Neutrophil (primary cell): Measurements from ENCODE around the gene PDE9A.

Experiments used
- H3K27ac ChIP-seq: fragments of 200-600 bp; sonication (generic); 2 replicates; pipeline ENCODE4 v1.5.1; 2016; ENCODE audit warnings: mild to moderate bottlenecking, moderate library complexity
- H3K27me3 ChIP-seq: fragments of 200-600 bp; sonication (generic); 2 replicates; pipeline ENCODE4 v1.6.0; 2016; ENCODE audit warnings: mild to moderate bottlenecking
- H3K36me3 ChIP-seq: fragments of 200-600 bp; sonication (generic); 2 replicates; pipeline ENCODE4 v1.5.1; 2017
- H3K4me1 ChIP-seq, 2 experiments: fragments of 200-600 bp in 1 of 2; sonication (generic) in 1 of 2; 1 replicate in 1 of 2; 2 replicates in 1 of 2; pipeline versions ENCODE4 v1.5.1 to v1.6.1; 2013 to 2016; ENCODE audit warnings: low read depth in 1 of 2, low read length in 1 of 2, mild to moderate bottlenecking in 1 of 2, moderate library complexity in 1 of 2; ENCODE audit not compliant: control insufficient read depth in 1 of 2, insufficient read depth in 1 of 2
- H3K4me3 ChIP-seq, 2 experiments: fragments of 200-600 bp in 1 of 2; sonication (generic) in 1 of 2; 1 replicate in 1 of 2; 2 replicates in 1 of 2; pipeline ENCODE4 v1.5.1; 2013 to 2016; ENCODE audit warnings: low read depth in 1 of 2, low read length in 1 of 2, mild to moderate bottlenecking in 1 of 2, moderate library complexity in 1 of 2
- H3K9me3 ChIP-seq: fragments of 200-600 bp; sonication (generic); 2 replicates; pipeline ENCODE4 v1.5.1; 2016
- TF ChIP-seq, protein P1 (sequence below): fragments of 200-600 bp; sonication (generic); IDR thresholded peaks from 2 replicates; pipeline ENCODE4 v1.5.1; 2016; ENCODE audit warnings: antibody characterized with exemption

PDE9A gene

DNA sequence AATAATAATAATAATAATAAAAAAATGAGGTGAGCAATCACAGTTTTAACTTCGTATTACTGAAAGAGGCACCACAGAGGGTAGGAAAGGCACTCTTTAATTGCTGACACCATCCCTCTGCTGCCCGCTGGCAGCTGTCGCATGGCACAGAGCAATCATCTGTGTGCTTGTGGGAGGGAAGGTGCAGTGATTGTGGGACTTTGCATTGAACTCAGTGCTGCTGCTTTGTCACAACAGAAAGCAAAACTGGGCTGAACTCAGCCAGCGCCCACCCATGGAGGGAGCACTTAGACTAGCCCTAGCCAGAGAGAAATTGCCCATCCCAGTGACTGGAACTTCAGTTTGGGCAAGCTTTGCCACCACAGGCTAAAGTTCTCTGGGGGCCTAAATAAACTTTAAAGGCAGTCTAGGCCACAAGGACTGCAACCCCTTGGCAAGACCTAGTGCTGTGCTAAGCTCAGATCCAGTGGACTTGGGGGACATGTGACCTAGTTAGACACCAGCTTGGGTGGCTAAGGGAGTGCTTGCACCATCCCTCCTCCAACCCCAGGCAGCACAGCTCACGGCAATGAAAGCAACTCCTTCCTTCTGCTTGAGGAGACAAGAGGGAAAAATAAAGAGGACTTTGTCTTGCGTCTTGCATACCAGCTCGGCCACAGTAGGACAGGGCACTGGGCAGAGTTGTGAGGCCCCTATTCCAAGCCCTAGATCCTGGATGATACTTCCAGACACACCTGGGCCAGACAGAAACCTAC is 166.6 kb downstream of the PDE9A start:
- no peak overlapping the region for H3K4me3 ChIP-seq
- no peak overlapping the region for H3K27ac ChIP-seq
- no peaks in the 10 kb centered on the region for H3K27me3 ChIP-seq
- H3K9me3 ChIP-seq = no peaks in the 10 kb centered on the region
- TF ChIP-seq, protein P1, sequence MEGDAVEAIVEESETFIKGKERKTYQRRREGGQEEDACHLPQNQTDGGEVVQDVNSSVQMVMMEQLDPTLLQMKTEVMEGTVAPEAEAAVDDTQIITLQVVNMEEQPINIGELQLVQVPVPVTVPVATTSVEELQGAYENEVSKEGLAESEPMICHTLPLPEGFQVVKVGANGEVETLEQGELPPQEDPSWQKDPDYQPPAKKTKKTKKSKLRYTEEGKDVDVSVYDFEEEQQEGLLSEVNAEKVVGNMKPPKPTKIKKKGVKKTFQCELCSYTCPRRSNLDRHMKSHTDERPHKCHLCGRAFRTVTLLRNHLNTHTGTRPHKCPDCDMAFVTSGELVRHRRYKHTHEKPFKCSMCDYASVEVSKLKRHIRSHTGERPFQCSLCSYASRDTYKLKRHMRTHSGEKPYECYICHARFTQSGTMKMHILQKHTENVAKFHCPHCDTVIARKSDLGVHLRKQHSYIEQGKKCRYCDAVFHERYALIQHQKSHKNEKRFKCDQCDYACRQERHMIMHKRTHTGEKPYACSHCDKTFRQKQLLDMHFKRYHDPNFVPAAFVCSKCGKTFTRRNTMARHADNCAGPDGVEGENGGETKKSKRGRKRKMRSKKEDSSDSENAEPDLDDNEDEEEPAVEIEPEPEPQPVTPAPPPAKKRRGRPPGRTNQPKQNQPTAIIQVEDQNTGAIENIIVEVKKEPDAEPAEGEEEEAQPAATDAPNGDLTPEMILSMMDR = no peak
- H3K36me3 ChIP-seq = no peaks in the 10 kb centered on the region
- no peaks in the 10 kb centered on the region for H3K4me1 ChIP-seq

DNA sequence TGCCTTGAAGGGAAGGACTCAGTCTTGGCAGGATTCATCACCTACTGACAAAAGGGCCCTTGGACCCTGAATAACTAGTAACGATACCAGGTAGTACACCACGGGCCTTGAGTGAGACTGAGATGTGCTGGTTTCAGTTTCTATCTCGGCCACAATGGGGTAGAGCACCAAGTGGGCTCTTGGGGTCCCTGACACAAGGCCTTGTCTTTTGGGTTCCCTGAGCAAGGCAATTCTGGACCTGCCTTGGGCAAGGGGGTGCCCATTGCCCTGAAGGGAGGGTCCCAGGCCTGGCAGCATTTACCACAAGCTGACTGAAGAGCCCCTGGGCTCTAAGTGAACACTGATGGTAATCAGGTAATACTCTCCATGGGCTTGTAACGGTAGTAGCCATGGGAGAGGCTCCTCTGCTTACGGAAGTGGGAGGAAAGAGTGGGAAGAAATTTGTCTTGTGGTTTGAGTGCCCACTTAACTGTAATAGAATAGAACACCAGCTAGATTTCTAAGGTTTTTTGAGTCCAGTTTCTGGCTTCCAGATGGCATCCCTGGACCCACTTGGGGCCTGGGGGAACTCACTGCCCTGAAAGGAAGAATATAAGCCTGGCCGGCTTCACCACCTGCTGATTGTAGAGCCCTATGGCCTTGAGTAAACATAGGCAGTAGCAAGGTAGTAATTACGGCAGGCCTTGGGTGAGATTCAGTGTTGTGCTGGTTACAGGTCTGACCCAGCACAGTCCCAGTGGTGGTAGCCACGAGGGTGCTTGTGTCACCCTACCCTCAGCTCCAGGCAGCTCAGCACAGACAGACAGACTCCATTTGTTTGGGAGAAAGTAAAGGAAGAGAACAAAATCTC is 167.4 kb downstream of the PDE9A start:
- H3K9me3 ChIP-seq = no peaks in the 10 kb centered on the region
- TF ChIP-seq, protein P1 = no peak
- no peak overlapping the region for H3K4me3 ChIP-seq
- H3K27me3 ChIP-seq = no peaks in the 10 kb centered on the region
- H3K36me3 ChIP-seq = no peaks in the 10 kb centered on the region
- H3K27ac ChIP-seq = no peak overlapping the region
- no peaks in the 10 kb centered on the region for H3K4me1 ChIP-seq
